ENCODE data around the gene VWA5B2. TPM values are rescaled to one million over a fixed set of nuclear protein-coding genes. Genes with fewer than 3 reads are reported as not detected.

The VWA5B2 gene
- total and polyA plus RNA-seq, 3 experiments from 2014 or later, result 0.11 TPM; not detected in 2

DNA sequence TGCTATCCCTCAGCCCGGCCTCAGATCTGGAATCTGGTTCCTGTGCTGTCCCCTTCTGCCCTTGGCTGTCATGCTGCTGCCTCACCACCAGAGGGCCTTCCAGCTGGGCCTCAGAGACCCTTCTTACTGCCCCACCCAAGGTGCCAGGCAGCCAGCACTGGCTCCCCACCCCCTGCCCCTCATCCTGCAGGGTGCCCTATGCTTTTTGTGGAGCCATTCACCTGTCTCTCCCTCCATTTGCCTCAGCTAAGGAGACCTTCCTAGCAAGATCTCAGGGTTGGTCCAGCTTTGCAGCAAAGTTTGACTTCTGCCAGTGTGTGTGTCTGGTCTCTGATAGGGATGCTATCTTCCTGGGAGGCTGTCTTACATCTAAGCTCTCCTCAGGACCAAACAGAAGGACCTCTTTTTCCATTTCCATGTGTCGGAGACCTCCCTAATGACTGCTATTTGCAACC is 1.9 kb upstream of the VWA5B2 start:
- peak; percentile 38 to 69 (median 48) for DNase-seq
- Mint-ChIP-seq H3K9me3 (no peaks in the 10 kb centered on the region), H3K27me3 (peaks cover 30 to 59% of the 10 kb centered on the region in 2 donors), H3K36me3 (no peaks in the 10 kb centered on the region), H3K27ac (no peak overlapping the region), H3K4me3 (no peak overlapping the region), H3K4me1 (peaks cover 7 to 15% (median 15%) of the 10 kb centered on the region in 3 donors)
- Histone ChIP-seq H3K36me3 (ENCODE audit: insufficient read depth, low read length) (no peaks in the 10 kb centered on the region), H3K4me3 (ENCODE audit: low read length) (no peak overlapping the region), H3K27ac (ENCODE audit: low read depth, low read length) (no peak overlapping the region), H3K4me1 (ENCODE audit: insufficient read depth, low read length) (no peaks in the 10 kb centered on the region), H3K9me3 (ENCODE audit: low read length) (no peaks in the 10 kb centered on the region), H3K27me3 (ENCODE audit: insufficient read depth, low read length, poor library complexity, severe bottlenecking) (peaks cover 37% of the 10 kb centered on the region)
- ChIA-PET CTCF (interaction anchor here (0.8 to 4.4 kb wide), 31 partner anchors 11 to 287 kb away, joined by 3 to 36 read pairs (median 4); partner anchors contain the start of genes ABCC5, ABCF3, AP2M1 and CAMK2N2), POLR2A (interaction anchor here (0.6 kb wide), 2 partner anchors 42 to 411 kb away, joined by 3 to 4 read pairs; partner anchors contain the start of gene ABCF3)

DNA sequence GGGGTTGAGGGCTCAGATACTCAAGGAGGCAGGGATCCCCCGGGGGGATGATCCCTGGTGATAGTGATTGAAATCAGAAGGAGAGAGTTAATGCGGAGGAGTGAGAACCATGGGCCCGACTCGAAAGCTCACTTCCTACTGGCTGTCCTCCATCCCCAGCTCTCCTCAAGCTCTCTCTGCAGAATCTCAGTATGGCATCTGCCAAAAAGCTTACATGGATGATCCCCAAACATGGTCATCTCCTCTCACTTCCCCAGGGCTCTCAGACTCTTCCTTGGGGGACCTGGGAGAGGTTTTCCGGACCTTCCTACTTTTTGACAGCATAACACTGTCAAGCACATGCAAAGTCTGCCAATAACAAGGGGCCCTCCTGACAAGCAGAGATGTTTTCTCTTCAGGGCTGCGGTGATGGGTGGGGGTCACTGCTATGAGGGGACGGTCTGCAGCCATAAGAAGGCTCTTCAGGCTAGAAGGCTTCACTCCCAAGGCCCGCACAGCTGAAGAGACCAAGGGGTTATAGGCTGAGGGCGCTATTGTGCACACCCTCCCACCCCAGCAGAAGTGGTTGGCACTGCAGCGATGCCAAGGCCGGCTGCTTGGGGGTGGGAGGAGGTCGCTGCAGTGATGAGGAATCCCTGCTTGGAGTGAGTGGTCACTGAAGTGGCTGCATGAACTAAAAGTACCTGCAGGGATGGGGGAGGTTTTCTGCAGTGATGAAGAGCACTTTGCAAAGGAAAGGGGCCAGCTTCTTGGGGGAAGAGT is 828 bp upstream of the VWA5B2 start:
- no peak overlapping the region for H3K27ac ChIP-seq (ENCODE audit: low read depth, low read length)
- no peak for DNase-seq
- peaks cover 42% of the 10 kb centered on the region for H3K27me3 ChIP-seq (ENCODE audit: insufficient read depth, low read length, poor library complexity, severe bottlenecking)
- Mint-ChIP-seq H3K36me3 (no peaks in the 10 kb centered on the region), H3K4me3 (peak overlapping the region in 6 of 7 donors; percentile 41 to 89 (median 76)), H3K9me3 (no peaks in the 10 kb centered on the region), H3K27me3 (peaks cover 34 to 64% of the 10 kb centered on the region in 2 donors), H3K4me1 (peaks cover 7 to 15% (median 15%) of the 10 kb centered on the region in 3 donors), H3K27ac (peak overlapping the region in 1 of 8 donors; percentile 17)
- H3K4me1 ChIP-seq (ENCODE audit: insufficient read depth, low read length), result no peaks in the 10 kb centered on the region
- H3K9me3 ChIP-seq (ENCODE audit: low read length), result no peaks in the 10 kb centered on the region
- H3K4me3 ChIP-seq (ENCODE audit: low read length), result no peak overlapping the region
- POLR2A ChIA-PET, result no interaction called here
- H3K36me3 ChIP-seq (ENCODE audit: insufficient read depth, low read length), result no peaks in the 10 kb centered on the region
- CTCF ChIA-PET, result interaction anchor here (0.9 to 4.4 kb wide), 19 partner anchors 10 to 333 kb away, joined by 3 to 36 read pairs (median 8); partner anchors contain the start of genes ABCC5, AP2M1, CAMK2N2 and CLCN2

DNA sequence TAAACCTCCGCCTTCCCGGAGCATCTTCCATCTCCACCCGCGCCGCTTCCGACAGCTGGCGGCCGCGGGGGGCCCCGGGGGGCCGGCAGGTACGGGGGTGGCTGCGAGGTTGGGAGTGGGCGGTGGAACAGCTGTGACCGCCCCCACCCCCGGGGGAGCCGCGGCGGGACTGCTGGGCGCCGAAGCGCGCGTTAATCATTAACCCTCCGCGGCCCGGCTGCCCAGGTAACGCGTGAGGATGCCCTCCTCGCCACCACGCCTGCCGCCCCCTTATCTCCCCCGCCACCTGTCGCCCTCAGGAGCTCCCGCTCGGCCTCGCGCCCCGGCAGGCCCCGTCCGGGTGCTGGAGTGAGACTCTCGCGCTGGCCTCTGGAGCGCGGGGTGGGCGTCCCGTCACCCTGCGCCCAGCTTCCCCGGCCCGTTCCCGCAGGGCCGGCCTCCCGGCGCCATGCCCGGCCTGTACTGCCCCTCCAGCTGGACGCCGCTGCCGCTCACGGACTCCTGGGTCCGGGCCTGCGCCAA is 757 bp downstream of the VWA5B2 start:
- DNase-seq, result no peak
- POLR2A ChIA-PET, result interaction anchor here (0.9 kb wide), 1 partner anchor 95 kb away, joined by 4 read pairs; the partner anchor contains the start of gene EIF2B5
- Mint-ChIP-seq H3K4me3 (peak overlapping the region in 3 of 7 donors; percentile 74 to 89 (median 75)), H3K9me3 (no peaks in the 10 kb centered on the region), H3K27ac (no peak overlapping the region), H3K4me1 (peaks cover 7 to 15% (median 15%) of the 10 kb centered on the region in 3 donors), H3K36me3 (no peaks in the 10 kb centered on the region), H3K27me3 (peaks cover 34 to 58% of the 10 kb centered on the region in 2 donors)
- CTCF ChIA-PET, result interaction anchor here (0.6 to 1.2 kb wide), 2 partner anchors 17 to 20 kb away, joined by 3 read pairs; no protein-coding TSS in a partner anchor
- Histone ChIP-seq H3K4me1 (ENCODE audit: insufficient read depth, low read length) (no peaks in the 10 kb centered on the region), H3K9me3 (ENCODE audit: low read length) (no peaks in the 10 kb centered on the region), H3K4me3 (ENCODE audit: low read length) (peak overlapping the region; percentile 62), H3K27me3 (ENCODE audit: insufficient read depth, low read length, poor library complexity, severe bottlenecking) (peaks cover 42% of the 10 kb centered on the region), H3K36me3 (ENCODE audit: insufficient read depth, low read length) (no peaks in the 10 kb centered on the region), H3K27ac (ENCODE audit: low read depth, low read length) (no peak overlapping the region)

DNA sequence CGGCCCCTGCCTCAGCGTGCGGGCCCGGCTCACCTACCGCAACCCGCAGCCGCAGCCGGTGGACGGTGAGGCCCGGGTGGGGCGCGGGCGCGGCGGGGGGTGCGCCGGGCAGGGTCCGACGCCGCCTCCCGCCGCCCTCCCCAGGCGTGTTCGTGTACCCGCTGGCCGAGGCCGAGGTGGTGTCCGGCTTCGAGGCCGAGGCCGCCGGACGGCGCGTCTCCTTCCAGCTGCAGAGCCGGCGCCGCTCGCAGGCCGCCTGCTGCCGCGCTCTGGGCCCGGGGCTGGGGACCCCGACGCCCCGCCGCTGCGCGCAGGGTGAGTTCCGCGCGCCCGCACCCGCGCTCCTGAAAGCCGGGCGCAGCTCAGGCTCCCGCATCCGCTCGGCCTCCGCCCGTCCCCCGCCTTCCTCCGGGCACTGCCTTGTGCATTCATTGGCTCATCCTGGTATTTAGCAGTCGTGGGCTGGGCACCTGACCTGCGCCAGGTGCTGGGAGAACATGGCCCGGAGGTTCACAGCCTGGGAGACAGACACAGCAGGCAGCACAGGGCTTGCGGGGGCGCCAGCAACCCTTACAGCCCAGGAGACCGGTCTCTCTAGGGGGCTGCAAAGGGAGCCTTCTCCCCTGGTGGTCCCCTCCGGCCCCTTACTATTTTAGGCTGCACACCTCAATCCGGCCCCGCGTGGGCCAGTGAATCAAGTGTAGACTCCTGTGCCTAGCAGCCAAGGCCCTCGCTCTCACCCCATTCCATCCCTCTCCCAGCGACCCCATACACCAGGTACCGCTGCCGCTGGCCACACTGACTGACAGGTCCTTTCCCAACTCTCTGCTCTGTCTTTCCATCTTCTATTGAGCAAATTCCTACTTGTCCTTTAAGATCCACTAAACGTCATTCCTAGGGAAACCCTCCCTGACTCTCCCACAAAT is 1.5 kb downstream of the VWA5B2 start:
- Histone ChIP-seq H3K27ac (ENCODE audit: low read depth, low read length) (no peak overlapping the region), H3K4me1 (ENCODE audit: insufficient read depth, low read length) (no peaks in the 10 kb centered on the region), H3K27me3 (ENCODE audit: insufficient read depth, low read length, poor library complexity, severe bottlenecking) (peaks cover 42% of the 10 kb centered on the region), H3K9me3 (ENCODE audit: low read length) (no peaks in the 10 kb centered on the region), H3K4me3 (ENCODE audit: low read length) (no peak overlapping the region), H3K36me3 (ENCODE audit: insufficient read depth, low read length) (no peaks in the 10 kb centered on the region)
- Mint-ChIP-seq H3K27ac (peak overlapping the region in 4 of 8 donors; percentile 20 to 56 (median 34)), H3K36me3 (no peaks in the 10 kb centered on the region), H3K27me3 (peaks cover 34 to 58% of the 10 kb centered on the region in 2 donors), H3K4me1 (peaks cover 7 to 15% (median 15%) of the 10 kb centered on the region in 3 donors), H3K4me3 (peak overlapping the region; percentile 45 to 93 (median 86)), H3K9me3 (no peaks in the 10 kb centered on the region)
- ChIA-PET CTCF (interaction anchor here (1.2 kb wide), 1 partner anchor 16 kb away, joined by 3 read pairs; no protein-coding TSS in a partner anchor), POLR2A (interaction anchor here (0.9 kb wide), 1 partner anchor 96 kb away, joined by 4 read pairs; the partner anchor contains the start of gene EIF2B5)
- no peak for DNase-seq

GRCh38 chr3:184231671-184232070 is 2.3 kb downstream of the VWA5B2 start:
- H3K4me1 ChIP-seq (ENCODE audit: insufficient read depth, low read length), result no peaks in the 10 kb centered on the region
- DNase-seq, result no peak
- no peak overlapping the region for H3K4me3 ChIP-seq (ENCODE audit: low read length)
- H3K9me3 ChIP-seq (ENCODE audit: low read length), result no peaks in the 10 kb centered on the region
- POLR2A ChIA-PET, result no interaction called here
- Mint-ChIP-seq H3K4me1 (peaks cover 7 to 15% (median 15%) of the 10 kb centered on the region in 3 donors), H3K9me3 (no peaks in the 10 kb centered on the region), H3K27ac (peak overlapping the region in 4 of 8 donors; percentile 20 to 56 (median 34)), H3K36me3 (no peaks in the 10 kb centered on the region), H3K4me3 (peak overlapping the region in 6 of 7 donors; percentile 18 to 92 (median 84)), H3K27me3 (peaks cover 34 to 50% of the 10 kb centered on the region in 2 donors)
- H3K27ac ChIP-seq (ENCODE audit: low read depth, low read length), result no peak overlapping the region
- peaks cover 42% of the 10 kb centered on the region for H3K27me3 ChIP-seq (ENCODE audit: insufficient read depth, low read length, poor library complexity, severe bottlenecking)
- H3K36me3 ChIP-seq (ENCODE audit: insufficient read depth, low read length), result no peaks in the 10 kb centered on the region
- CTCF ChIA-PET, result no interaction called here

- CTCF ChIA-PET, result no interaction called here
- H3K9me3 Mint-ChIP-seq, result no peaks in the 10 kb centered on the region
- Histone ChIP-seq H3K4me1 (ENCODE audit: insufficient read depth, low read length) (no peaks in the 10 kb centered on the region), H3K27ac (ENCODE audit: low read depth, low read length) (no peak overlapping the region), H3K27me3 (ENCODE audit: insufficient read depth, low read length, poor library complexity, severe bottlenecking) (peaks cover 33% of the 10 kb centered on the region), H3K36me3 (ENCODE audit: insufficient read depth, low read length) (no peaks in the 10 kb centered on the region), H3K9me3 (ENCODE audit: low read length) (no peaks in the 10 kb centered on the region), H3K4me3 (ENCODE audit: low read length) (no peak overlapping the region)
- H3K4me1 Mint-ChIP-seq, result peaks cover 7 to 15% (median 12%) of the 10 kb centered on the region in 3 donors
- peak overlapping the region in 1 of 7 donors; percentile 11 for H3K4me3 Mint-ChIP-seq
- POLR2A ChIA-PET, result no interaction called here
- DNase-seq, result no peak
- peaks cover 30 to 46% of the 10 kb centered on the region in 2 donors for H3K27me3 Mint-ChIP-seq
- no peaks in the 10 kb centered on the region for H3K36me3 Mint-ChIP-seq
- no peak overlapping the region for H3K27ac Mint-ChIP-seq
Measured at GRCh38 chr3:184233127-184233843, 3.9 kb downstream of the VWA5B2 start.

- peaks cover 29% of the 10 kb centered on the region for H3K27me3 ChIP-seq (ENCODE audit: insufficient read depth, low read length, poor library complexity, severe bottlenecking)
- Mint-ChIP-seq H3K27ac (no peak overlapping the region), H3K27me3 (peaks cover 26 to 39% of the 10 kb centered on the region in 2 donors), H3K9me3 (no peaks in the 10 kb centered on the region), H3K36me3 (no peaks in the 10 kb centered on the region), H3K4me3 (peak overlapping the region in 1 of 7 donors; percentile 11), H3K4me1 (peaks cover 7 to 9% (median 9%) of the 10 kb centered on the region in 3 donors)
- H3K4me1 ChIP-seq (ENCODE audit: insufficient read depth, low read length), result no peaks in the 10 kb centered on the region
- H3K4me3 ChIP-seq (ENCODE audit: low read length), result no peak overlapping the region
- H3K9me3 ChIP-seq (ENCODE audit: low read length), result no peaks in the 10 kb centered on the region
- H3K36me3 ChIP-seq (ENCODE audit: insufficient read depth, low read length), result no peaks in the 10 kb centered on the region
- DNase-seq, result no peak
- no peak overlapping the region for H3K27ac ChIP-seq (ENCODE audit: low read depth, low read length)
- POLR2A ChIA-PET, result no interaction called here
- CTCF ChIA-PET, result no interaction called here
Measured at GRCh38 chr3:184234224-184234623, 4.8 kb downstream of the VWA5B2 start.

Data from CD8-positive, alpha-beta memory T cell (primary cell).